HG02763 (cell line): ENCODE measurements around the gene ZNF117.
A peak's percentile ranks its signal among the peaks of the same experiment; 100 is the strongest.
"Not testable (repeated sequence)": the region's sequence is repeated elsewhere in the genome, so short reads cannot be mapped to it uniquely, and the experiment has no call there.

Source experiments
- ATAC-seq: cut with Tn5 transposase; IDR thresholded peaks from one replicate; pipeline ENCODE4 v1.9.1; 2021; ENCODE audit warnings: mild to moderate bottlenecking, moderate library complexity; ENCODE audit not compliant: unreplicated experiment

The ZNF117 gene

DNA sequence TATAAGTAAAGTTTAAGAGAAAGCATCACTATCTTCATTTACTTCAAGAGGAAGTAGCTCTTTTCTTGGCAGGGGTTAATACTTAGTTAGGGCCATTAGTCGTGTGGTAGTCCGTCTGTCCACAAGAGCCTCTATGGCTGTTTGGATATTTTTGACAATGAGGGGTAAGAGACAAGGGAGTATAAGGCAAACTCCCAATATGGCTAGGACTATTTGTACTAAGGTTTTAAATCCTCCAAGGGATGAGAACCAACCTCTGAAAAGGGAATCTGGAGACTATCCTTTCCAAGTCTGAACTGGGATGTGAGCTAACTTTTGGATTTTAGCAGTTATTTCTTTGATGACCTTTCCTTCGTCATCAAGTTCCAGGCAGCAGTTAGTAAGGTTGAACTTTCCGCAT is at the start of gene ZNF117:
ZNF117 (minus strand) TSS at position 101 of the 400 bp plus-strand sequence.
- no peak for ATAC-seq

DNA sequence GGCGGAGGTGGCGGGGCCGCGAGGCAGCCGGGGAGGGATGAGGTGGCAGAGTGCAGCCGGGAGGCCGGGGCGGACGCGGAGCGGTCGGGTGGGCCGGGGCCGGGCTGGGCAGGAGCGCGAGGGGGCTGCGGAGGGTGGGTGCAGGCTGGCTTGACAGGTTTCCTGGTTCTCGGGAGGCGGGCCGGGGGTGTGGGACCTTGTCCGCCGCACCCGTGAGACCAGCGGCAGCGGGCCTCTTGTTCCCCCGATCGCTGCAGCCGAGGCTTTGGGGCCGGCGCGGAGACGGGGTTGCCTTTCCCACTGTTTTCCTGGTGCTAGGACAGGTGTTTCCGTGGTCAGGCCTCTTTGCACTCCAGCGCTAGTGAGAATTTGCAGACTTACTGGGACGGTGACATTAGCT is 47.9 kb upstream of the ZNF117 start:
- ATAC-seq = peak; percentile 8

DNA sequence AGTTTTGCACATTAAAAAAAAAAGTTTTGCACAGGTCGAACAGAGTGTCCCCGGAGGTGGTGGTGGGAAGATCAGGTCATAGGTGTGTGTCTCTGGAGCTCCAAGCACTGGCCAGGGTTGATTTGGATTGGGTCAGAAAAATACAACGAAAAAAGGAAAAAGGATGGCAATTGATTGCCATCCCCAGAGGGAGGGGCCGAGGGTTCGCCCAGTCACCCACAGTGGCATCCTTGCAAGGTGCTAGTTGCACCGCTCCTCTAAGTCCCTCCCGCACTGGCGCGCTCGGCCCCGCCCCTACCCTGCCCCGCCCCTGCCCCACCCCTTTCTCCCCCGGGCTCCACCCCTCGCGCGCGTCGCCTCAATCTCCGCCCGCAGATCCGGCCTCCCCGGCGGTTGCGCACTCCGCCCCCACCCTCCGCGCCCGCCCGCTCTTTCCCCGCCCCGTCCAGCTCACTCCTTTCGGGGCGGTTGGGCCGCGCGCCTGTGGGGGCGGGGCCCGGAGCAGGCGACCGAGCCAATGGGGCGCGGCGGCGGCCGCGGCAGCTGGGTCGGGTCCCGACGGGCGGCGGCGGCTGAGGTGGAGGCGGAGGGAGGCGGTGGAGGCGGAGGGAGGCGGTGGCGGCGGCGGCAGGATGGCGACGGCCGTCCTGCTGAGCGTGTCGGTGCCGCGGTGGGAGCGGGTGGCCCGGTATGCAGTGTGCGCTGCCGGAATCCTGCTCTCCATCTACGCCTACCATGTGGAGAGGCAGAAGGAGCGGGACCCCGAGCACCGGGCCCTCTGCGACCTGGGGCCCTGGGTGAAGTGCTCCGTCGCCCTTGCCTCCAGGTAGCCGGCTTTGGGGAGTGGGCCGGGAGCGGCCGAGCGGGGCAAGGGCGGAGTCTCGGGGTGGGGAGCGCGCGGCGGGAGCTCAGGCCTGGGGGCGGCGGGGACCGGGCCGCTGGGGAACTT is 47.2 kb upstream of the ZNF117 start:
- ATAC-seq = peak; percentile 86

DNA sequence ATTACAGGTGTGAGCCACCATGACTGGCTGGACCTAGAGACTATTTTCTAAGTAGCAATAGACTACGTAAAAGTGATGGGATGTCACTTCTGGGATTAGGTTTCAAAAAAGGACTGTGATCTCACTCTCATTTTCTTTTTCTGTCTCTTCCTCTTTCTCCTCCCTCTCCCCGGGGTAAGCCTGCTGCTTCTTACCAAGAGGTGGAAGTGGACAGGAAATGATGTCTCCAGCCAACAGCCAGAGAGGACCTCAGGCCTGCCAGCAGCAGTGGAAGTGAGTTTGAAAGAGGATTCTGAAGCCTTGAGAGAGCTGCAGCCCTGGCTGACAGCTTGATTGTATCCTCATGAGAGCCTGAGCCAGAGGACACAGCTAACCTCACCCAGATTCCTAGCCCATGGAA is 45.7 kb upstream of the ZNF117 start:
- not testable (repeated sequence) for ATAC-seq

DNA sequence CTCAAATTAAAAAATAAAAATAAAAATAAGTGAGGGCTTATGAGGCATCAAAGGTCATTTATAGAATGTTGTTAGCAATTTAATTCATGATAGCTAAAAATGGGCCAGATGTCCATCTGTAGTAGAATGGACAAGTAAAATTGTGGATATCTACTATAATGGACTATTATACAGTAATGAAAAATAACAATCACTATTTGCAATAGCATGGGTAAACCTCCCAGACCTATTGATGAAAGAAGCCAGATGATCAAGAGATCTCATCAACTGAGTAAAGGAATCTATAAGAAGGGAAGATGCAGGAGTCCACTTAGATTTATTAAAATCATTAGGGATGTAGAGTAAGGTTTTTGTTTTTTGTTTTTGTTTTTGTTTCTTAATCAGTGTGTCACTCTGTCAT is 44.6 kb upstream of the ZNF117 start:
- ATAC-seq = not testable (repeated sequence)

DNA sequence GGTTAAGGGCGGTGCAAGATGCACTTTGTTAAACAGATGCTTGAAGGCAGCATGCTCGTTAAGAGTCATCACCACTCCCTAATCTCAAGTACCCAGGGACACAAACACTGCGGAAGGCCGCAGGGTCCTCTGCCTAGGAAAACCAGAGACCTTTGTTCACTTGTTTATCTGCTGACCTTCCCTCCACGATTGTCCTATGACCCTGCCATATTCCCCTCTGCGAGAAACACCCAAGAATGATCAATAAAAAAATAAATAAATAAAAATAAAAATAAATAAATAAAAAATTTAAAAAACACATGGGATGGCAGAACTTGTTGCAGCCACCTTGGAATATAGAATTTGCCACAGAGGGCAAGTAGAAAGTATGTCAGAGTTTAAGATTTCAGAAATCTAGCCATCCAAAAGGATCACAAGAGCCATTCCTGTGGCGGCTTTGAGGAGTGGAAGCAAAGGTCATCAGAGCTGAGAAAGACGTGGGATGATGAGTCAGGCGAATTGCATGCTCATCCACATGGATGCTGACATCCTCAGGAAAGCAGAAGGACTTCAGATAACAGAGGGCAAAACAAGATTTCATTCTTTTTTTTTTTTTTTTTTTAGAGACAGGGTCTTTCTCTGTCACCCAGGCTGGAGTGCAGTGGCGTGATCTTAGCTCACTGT is 43.4 kb upstream of the ZNF117 start:
- not testable (repeated sequence) for ATAC-seq

DNA sequence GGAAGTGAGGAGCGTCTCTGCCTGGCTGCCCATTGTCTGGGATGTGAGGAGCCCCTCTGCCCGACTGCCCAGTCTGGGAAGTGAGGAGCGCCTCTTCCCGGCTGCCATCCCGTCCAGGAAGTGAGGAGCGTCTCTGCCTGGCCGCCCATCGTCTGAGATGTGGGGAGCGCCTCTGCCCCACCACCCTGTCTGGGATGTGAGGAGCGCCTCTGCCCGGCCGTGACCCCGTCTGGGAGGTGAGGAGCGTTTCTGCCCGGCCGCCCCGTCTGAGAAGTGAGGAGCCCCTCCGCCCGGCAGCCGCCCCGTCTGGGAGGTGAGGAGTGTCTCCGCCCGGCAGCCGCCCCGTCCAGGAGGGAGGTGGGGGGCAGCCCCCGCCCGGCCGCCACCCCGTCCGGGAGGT is 42.6 kb upstream of the ZNF117 start:
- not testable (repeated sequence) for ATAC-seq

DNA sequence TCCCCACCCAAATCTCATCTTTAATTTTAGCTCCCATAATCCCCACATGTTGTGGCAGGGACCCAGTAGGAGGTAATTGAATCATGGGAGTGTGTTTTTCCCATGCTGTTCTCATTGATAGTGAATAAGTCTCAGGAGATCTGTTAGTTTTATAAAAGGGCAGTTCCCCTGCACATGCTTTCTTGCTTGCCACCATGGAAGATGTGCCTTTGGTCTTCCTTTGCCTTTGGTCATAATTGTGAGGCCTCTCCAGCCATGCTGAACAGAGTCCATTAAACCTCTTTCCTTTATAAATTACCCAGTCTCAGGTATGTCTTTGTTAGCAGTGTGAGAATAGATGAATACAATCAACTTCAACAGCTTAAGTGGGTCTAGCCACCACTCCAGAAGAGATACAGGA is 34.2 kb upstream of the ZNF117 start:
- not testable (repeated sequence) for ATAC-seq

DNA sequence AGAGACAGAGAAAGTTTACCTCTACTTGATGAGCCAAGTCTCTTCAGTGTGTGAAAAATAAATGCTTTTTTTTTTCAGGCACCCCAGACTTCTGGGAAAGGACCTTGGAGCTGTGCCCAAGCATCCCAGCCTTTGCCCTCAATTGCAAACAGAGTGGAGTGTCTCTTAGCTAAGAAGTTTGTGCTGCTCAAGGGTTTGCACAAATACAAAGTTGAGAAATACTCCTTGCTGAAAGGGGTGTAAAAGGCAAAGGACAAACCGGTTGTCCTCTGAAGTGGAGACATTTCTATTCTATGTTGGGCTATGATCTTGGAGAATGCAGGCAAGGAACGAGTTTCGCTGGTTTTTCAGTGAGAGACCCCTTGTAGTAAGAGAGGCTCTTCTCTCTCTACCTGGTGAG is 30.1 kb upstream of the ZNF117 start:
- not testable (repeated sequence) for ATAC-seq

DNA sequence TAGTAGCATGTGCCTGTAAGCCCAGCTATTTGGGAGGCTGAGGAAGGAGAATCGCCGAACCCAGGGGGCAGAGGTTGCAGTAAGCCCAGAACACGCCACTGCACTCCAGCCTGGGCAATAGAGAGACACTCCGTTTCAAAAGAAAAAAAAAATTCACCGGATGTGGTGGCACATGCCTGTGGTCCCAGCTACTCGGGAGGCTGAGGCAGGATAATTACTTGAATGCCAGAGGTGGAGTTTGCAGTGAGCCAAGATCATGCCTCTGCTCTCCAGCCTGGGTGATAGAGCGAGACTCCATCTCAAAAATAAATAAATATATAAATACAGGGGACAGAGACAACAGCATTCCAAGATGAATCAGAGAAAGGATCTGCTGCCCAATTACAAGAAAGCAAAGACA is 19.0 kb upstream of the ZNF117 start:
- not testable (repeated sequence) for ATAC-seq

DNA sequence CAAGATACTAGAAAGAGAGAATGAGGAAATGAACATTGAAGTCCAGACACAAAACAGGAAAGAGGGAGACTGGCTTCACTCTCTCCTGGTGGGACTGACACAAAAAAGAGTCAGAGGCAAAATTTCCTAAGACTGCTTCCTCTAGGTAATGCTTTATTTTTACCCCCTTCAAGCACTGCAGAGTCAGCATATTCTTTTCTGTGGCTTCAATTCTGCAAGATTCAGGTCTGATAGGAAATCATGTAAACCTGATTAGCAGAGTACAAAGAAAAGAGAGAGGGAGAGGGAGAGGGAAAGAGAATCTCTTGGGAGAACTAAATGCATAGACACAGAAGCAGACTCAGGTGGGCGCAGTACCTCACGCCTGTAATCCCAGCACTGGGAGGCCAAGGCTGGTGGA is 18.6 kb upstream of the ZNF117 start:
- ATAC-seq = not testable (repeated sequence)

DNA sequence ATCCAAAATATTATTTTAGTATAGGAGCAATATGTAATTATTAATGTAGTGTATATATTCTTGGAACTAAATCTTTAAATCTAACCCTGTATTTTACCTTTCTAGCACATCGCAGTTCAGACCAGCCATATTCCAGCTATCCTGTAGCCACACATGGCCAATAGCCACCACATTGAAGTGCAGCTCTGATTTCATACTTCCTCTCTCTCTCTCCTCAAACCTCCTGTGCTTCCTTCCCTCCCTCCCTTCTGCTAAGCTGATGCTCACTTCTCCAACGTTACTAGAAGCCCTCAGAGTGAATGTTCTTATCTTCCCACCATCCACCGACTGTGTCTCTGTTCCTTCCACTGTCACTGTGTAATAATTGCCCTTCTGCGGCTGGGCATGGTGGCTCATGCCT is 16.2 kb upstream of the ZNF117 start:
- ATAC-seq = not testable (repeated sequence)

DNA sequence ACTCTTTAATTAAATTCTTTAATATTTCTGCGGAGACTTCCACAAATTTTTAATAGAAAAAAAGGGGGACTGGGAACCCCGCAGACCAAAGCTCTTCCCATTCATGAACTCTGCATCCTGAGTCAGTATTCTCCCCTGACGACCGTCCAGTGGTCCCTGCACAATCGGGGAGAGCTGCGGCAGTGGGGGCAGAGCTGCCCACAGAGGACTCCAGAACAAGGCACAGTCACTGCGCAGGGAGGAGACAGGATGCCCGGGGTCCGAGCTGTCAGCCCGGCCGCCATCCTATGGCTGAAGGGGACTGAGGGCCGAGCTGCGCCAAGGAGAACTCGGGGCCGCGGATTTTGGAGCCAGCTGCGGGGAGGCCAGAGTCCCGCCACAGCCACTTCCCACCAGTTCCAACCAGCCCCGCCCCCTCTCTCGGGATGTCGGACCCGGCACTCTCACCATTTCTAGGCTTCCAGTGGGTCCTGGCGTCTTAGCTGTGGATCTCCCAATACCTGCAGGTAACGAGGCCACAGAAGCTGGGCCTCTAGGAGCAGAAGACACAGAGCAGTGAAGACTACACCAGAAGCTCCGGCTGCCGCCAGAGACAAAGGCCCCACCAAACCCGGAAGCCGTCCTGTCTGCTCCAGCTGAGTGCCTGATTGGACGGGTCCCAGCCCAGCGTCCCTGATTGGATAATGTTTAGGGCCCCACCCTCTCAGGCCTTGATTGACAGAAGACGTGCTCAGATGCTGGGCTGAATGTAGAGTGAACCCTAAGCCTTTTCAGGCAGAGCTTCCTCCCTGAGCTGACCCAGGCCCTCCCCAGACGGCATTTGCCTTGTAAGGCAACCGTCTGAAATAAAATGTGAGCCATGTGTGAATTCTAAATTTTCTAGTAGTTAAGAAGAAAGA is 15.5 kb upstream of the ZNF117 start, which contains the start of gene ERV3-1:
ERV3-1 (minus strand) TSS at position 594 of the 899 bp plus-strand sequence. CDS start 13,661 bp downstream, outside the sequence.
- peak; percentile 100 for ATAC-seq

DNA sequence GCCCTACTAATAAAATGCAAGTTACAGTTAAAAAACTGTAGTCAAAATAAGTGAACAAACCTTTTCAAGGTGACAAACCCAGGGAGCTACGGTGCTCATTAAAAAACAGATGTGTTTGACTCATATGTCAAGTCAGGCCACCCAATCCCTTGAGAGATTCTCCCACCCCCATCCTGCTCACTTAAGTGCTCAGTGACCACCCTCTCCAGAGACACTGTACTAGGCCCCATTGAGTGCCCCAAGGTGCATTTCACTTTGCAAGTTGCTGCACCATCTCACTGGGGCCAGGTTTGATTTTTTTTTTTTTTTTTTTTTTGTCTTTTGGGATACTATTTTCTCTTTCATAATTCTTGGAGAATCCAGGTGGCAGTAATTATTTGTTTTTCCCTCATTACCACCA is 13.7 kb upstream of the ZNF117 start:
- no peak for ATAC-seq

DNA sequence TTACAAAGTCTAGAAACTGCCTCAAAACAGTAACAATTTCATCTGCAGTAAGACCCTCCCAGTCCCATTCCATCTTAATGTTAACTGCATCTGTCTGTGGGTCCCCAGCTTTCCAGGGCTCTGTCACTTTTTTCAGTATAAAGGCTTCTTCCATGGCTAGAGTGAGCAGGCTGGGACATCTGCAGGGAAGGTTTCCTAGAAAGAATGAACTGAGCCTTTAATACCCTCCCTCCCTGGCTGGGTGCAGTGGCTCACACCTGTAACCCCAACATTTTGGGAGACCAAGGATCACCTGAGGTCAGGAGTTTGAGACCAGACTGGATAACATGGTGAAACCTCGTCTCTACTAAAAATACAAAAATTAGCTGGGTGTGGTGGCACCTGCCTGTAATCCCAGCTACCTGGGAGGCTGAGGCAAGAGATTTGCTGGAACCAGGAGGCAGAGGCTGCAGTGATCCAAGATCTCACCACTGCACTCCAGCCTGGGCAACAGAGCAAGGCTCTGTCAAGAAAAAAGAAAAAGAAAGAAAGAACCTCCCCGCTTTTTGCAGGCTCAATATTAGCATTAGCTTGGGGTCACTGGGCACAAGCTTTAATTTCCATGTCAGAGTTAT is 12.2 kb upstream of the ZNF117 start:
- ATAC-seq = no peak

DNA sequence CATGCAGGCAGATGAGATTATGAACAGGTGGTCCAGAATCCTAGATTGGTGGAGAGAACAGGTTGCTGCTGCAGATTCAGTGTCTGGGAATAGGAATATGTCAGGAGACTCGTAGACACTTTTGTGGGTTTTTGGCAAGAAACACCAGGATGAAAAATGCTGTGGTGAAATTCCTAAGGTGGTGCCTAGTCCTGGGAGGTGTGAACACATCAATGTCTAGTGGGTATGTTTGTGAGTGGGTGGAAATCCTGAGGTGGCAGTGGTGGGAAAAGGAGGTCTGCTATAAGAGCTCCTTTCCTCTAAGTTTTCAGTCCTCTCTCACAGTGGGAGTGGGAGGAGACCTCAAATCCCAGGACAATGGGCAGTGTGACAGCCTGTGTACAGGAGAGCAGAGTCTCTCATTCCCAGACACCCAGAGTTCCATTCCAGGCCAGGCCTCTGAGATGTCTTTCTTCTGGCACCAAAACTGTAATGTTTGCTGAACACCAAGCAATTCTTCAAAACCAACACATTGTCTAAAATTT is 10.5 kb upstream of the ZNF117 start:
- no peak for ATAC-seq

DNA sequence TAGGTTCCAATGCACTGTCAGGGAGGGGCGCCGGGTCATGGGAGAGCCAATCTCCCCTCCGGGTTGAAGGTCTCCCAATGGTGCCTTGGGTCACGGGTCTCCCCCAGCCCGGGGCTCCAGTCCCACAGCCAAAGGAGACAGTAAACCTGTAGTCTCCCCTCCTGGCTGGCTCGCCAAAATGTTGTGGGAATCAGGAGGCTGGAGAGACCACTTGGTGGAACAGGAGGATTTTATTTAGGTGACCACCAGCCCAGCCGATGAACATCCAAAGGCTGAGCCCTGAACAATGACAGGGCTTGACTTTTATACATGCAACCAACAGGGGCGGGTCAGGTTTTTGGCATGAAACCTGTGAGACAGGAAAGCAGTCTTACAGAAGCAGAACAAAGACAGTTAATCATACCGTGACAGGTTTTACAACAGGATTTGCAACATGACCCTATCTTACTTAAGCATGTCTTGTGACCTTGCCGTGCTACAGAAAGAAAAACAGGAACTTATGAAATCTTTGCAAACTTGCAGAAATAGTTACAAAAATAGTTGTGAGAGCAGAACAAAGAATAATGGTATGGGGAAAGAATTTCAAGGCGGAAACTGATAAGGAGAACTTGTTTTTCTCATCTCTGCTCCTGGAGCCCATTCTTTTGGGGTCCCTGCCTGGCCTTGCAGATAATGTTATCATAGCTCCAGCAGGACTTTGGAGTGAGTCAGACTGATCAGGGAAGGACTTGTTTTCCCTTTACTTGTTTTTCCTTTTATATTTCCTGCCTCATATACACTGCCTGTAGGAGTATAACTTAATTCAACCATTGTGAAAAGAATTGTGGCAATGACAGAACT is 8.5 kb upstream of the ZNF117 start:
- ATAC-seq = no peak

DNA sequence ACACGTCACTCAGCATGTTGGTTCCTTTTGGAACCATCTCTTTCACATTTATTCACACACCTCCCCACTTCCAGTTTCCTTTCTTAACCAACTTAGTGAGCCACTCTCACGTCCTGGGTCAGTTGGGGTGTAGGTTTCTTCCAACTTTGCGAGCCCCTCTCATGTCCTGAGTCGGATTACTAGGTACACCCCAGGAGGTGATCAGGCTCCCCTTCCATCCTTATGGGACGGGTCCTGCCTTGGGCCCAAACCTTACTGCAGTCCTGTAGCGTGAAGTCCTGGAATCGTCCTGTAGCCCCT is 8.0 kb upstream of the ZNF117 start:
- no peak for ATAC-seq

DNA sequence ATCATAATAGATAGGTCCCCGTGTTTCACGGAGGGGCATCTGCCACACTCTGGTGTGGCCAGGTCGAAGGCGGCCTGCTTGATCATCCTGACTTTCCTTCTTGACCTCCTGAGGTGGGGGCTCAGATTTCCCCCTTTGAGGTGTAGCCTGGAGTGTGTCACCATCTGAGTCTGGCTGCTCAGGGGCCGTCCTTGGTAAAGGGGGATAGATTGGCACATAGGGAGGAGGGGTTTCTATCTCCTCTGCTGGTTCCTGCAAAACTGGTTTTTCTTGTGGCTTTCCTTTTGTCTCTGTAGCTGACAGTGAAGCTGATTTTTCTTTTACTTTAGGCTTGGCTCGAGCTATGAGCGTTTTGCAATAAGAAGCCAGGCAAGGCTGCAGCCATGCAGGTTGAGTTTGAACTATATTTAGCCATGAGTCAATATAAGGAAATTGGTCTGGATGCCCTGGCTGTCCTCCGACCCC is 7.1 kb upstream of the ZNF117 start:
- no peak for ATAC-seq
